ENCODE results near the gene SEMG2.
A peak's percentile ranks its signal among the peaks of the same experiment; 100 is the strongest.

The SEMG2 gene

GRCh38 chr20:45209924-45210323, 11.2 kb upstream of the SEMG2 start:
- in situ Hi-C loops (cut with HindIII; ENCODE audit: low pct_unique_long_range_greater_than_20kb, low sequenced_read_pairs) = no loop called here
- no peak for TF ChIP-seq JUND (IDR thresholded peaks at IDR 0.05; ENCODE audit: low read depth)
- no peak for DNase-seq (ENCODE audit: low read depth in 1 of 2, low spot score in 1 of 2)

DNA sequence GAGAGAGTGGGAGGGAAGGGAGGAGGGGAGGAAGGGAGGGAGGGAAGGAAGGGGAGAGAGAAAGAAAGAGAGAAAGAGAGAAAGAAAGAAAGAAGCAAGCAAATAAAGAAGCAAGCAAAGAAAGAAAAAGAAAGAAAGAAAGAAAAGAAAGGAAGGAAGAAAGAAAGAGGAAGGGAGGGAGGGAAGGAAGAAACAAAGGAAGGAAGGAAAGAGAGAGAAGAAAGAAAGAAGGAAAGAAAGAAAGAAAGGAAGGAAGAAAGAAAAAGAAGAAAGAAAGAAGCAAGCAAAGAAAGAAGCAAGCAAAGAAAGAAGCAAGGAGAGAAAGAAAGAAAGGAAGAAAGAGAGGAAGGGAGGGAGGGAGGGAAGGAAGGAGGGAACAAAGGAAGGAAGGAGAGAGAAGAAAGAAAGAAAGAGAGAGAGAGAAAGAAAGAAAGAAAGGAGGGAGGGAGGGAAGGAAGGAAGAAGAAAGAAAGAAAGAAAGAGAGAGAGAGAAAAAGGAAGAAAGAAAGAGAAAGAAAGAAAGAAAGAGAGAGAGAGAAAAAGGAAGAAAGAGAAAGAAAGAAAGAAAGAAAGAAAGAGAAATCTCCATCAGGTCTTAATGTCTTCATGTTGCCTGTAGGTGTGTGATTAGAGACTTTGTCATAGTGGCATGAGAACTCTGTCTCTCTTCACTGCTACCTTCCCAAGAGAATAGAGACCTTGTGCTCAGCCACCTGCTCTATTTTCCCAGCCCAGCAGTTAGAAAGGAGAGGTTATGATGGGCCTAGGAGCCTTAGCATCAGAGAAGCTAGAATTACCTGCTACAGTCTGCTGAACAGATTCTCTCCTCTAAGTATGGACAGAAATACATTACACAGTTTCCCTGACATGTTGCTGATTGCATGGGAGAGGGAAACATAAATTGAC, 9.4 kb upstream of the SEMG2 start:
- TF ChIP-seq JUND (IDR thresholded peaks at IDR 0.05; ENCODE audit: low read depth) = no peak
- in situ Hi-C loops (cut with HindIII; ENCODE audit: low pct_unique_long_range_greater_than_20kb, low sequenced_read_pairs) = no loop called here
- DNase-seq (ENCODE audit: low read depth in 1 of 2, low spot score in 1 of 2) = no peak

GRCh38 chr20:45212836-45213235, 8.3 kb upstream of the SEMG2 start:
- no peak for DNase-seq (ENCODE audit: low read depth in 1 of 2, low spot score in 1 of 2)
- in situ Hi-C loops (cut with HindIII; ENCODE audit: low pct_unique_long_range_greater_than_20kb, low sequenced_read_pairs) = no loop called here
- TF ChIP-seq JUND (IDR thresholded peaks at IDR 0.05; ENCODE audit: low read depth) = no peak

GRCh38 chr20:45218124-45218523, 3.0 kb upstream of the SEMG2 start:
- DNase-seq (ENCODE audit: low read depth in 1 of 2, low spot score in 1 of 2) = no peak
- TF ChIP-seq JUND (IDR thresholded peaks at IDR 0.05; ENCODE audit: low read depth) = no peak
- in situ Hi-C loops (cut with HindIII; ENCODE audit: low pct_unique_long_range_greater_than_20kb, low sequenced_read_pairs) = no loop called here

GRCh38 chr20:45218636-45219035, 2.5 kb upstream of the SEMG2 start:
- no peak for TF ChIP-seq JUND (IDR thresholded peaks at IDR 0.05; ENCODE audit: low read depth)
- in situ Hi-C loops (cut with HindIII; ENCODE audit: low pct_unique_long_range_greater_than_20kb, low sequenced_read_pairs) = no loop called here
- no peak for DNase-seq (ENCODE audit: low read depth in 1 of 2, low spot score in 1 of 2)

GRCh38 chr20:45223136-45223535, 2.0 kb downstream of the SEMG2 start:
- DNase-seq (ENCODE audit: low read depth in 1 of 2, low spot score in 1 of 2) = no peak
- in situ Hi-C loops (cut with HindIII; ENCODE audit: low pct_unique_long_range_greater_than_20kb, low sequenced_read_pairs) = no loop called here

GRCh38 chr20:45226287-45226686, 5.1 kb downstream of the SEMG2 start:
- in situ Hi-C loops (cut with HindIII; ENCODE audit: low pct_unique_long_range_greater_than_20kb, low sequenced_read_pairs) = no loop called here
- DNase-seq (ENCODE audit: low read depth in 1 of 2, low spot score in 1 of 2) = no peak
- TF ChIP-seq JUND (IDR thresholded peaks at IDR 0.05; ENCODE audit: low read depth) = no peak

More at GRCh38 chr20:45223136-45223535, 2.0 kb downstream of the SEMG2 start:
- TF ChIP-seq JUND (IDR thresholded peaks at IDR 0.05; ENCODE audit: low read depth) = no peak

DNA sequence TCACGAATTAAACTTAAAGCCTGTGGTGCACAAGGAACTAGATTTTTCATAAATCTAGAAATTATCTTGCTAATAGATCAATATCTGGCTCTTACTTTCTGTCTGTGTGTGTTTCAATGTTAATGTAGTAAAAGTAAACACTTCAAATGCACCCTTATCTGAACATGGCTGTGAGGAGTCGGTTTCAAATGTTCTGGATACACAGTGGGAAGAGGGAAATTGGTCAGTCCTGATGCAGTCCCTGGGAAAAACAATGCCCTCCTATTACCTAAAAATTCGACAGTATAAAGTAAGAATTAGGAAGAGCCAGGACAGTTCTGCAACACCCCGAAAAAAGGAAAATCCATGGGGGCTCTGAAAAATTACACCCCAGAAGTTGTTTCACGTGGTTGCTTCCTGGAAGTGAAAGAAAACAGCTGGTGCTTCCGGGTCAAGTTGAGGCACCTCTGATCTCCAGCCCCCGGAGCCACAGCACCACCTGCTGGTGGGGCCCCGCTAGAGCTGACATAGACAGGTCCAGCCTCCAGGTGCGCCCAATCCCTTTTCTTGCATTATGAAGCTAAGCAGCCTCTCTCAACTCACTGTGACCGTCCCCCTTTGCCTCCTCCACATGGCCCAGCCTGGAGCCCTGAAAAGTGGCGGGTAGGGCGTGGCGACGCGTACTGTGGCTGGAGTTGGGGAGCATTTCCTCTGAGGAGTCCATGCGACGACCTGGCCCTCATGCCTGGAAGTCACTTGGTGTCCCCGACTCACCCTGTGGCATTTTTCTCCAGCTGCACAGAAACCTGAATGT, 8.3 kb downstream of the SEMG2 start:
- DNase-seq (ENCODE audit: low read depth in 1 of 2, low spot score in 1 of 2) = peak in 1 of 2 experiments; percentile 54
- in situ Hi-C loops (cut with HindIII; ENCODE audit: low pct_unique_long_range_greater_than_20kb, low sequenced_read_pairs) = no loop called here
- TF ChIP-seq JUND (IDR thresholded peaks at IDR 0.05; ENCODE audit: low read depth) = no peak

- DNase-seq (ENCODE audit: low read depth in 1 of 2, low spot score in 1 of 2) = no peak
- no peak for TF ChIP-seq JUND (IDR thresholded peaks at IDR 0.05; ENCODE audit: low read depth)
- in situ Hi-C loops (cut with HindIII; ENCODE audit: low pct_unique_long_range_greater_than_20kb, low sequenced_read_pairs) = no loop called here
These were observed 9.5 kb downstream of the SEMG2 start for GRCh38 chr20:45230631-45231030.

- TF ChIP-seq JUND (IDR thresholded peaks at IDR 0.05; ENCODE audit: low read depth) = no peak
- in situ Hi-C loops (cut with HindIII; ENCODE audit: low pct_unique_long_range_greater_than_20kb, low sequenced_read_pairs) = no loop called here
- peak in 1 of 2 experiments; percentile 57 for DNase-seq (ENCODE audit: low read depth in 1 of 2, low spot score in 1 of 2)
These were observed 14.8 kb downstream of the SEMG2 start for GRCh38 chr20:45235995-45236394.

GRCh38 chr20:45238139-45238538, 17.0 kb downstream of the SEMG2 start:
- in situ Hi-C loops (cut with HindIII; ENCODE audit: low pct_unique_long_range_greater_than_20kb, low sequenced_read_pairs) = no loop called here
- no peak for TF ChIP-seq JUND (IDR thresholded peaks at IDR 0.05; ENCODE audit: low read depth)
- no peak for DNase-seq (ENCODE audit: low read depth in 1 of 2, low spot score in 1 of 2)

- TF ChIP-seq JUND (IDR thresholded peaks at IDR 0.05; ENCODE audit: low read depth) = no peak
- DNase-seq (ENCODE audit: low read depth in 1 of 2, low spot score in 1 of 2) = no peak
- in situ Hi-C loops (cut with HindIII; ENCODE audit: low pct_unique_long_range_greater_than_20kb, low sequenced_read_pairs) = no loop called here
These were observed 24.9 kb downstream of the SEMG2 start for GRCh38 chr20:45246109-45246508.

DNA sequence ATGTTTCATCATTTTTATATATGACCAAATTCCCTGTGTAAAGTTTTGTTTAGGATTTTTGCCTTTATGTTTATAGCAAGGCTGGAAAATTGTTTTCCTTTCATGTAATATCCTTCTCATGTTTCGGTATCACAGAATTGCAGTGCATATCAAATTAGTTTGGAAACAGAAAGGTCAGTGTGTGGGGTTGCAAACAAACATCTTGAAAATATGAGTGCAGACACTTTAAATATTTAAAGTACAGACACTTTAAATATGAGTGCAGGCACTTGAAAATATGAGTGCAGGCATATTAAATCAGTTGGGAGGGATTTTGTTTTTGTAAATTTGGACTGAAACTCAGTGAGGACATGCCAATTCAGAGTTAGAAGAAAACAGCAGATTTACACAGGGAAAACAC, 26.7 kb downstream of the SEMG2 start:
- DNase-seq (ENCODE audit: low read depth in 1 of 2, low spot score in 1 of 2) = no peak
- in situ Hi-C loops (cut with HindIII; ENCODE audit: low pct_unique_long_range_greater_than_20kb, low sequenced_read_pairs) = no loop called here

More for the DNA sequence above, 26.7 kb downstream of the SEMG2 start:
- no peak for TF ChIP-seq JUND (IDR thresholded peaks at IDR 0.05; ENCODE audit: low read depth)
